GM19351 (cell line): ENCODE measurements around the gene ZCCHC24.

Source experiments
- ATAC-seq: cut with Tn5 transposase; IDR thresholded peaks from one replicate; pipeline ENCODE4 v1.9.1; 2021; ENCODE audit warnings: mild to moderate bottlenecking, moderate library complexity; ENCODE audit not compliant: unreplicated experiment

The ZCCHC24 gene

DNA sequence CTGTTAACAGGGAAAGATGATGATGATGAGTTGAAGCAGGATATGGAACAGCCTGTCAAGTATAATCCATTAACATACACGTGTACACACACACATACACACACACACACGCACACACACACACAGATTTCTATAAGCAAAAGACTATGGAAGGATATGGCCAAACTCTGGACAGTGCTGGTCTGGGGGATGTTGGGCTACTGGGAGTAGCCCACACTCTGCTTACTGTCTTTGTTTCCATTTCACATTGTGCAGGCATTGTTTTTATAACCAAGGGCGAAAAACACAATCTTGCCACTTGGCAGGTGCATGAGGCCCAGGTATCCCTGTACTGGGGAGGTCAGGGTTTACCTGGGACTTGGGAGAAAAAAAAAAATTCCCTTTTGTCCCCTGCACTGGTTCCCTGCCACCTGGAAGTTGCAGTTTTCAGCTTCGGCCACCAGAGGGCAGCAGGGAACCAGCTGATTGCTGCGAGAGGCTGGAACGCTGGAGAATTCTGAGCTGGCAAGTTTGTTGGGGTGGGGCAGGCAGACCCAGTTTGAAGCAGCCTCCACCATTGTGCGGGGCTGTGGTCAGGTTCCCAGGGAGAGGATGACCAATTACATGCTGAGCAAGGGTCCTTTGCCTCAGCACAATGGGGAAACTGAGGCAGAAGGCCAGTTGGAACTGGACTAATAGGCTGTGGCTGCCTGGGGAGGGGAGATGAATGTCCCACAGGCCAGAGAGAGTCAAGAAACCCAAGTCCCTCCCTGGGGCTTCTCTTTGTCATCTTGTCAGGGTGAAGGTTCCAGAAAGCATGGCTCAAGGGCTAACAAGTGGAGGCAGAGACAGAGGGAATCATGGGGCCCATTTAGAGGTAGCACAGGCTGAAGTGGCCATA is 70.9 kb downstream of the ZCCHC24 start:
- peak; percentile 60 for ATAC-seq

DNA sequence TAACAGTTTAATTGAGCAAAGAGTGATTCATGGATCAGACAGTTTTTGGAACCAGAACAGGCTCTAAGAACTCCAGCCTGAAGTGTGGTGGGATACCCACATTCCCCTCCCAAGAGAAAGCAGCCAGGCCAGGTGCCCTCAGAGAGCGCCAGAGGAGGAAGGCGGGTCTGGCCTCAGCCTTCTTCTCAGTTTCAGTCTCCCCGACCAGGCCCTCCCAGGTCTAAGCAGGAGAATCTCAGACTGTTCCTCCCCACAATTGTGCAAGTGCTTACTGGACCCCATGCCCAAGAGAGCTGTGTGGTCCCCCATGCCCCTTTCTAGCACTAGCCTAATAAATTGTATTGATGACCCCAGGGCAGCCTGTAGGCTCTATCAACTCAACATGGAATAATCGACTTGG is 72.6 kb downstream of the ZCCHC24 start:
- ATAC-seq = no peak

DNA sequence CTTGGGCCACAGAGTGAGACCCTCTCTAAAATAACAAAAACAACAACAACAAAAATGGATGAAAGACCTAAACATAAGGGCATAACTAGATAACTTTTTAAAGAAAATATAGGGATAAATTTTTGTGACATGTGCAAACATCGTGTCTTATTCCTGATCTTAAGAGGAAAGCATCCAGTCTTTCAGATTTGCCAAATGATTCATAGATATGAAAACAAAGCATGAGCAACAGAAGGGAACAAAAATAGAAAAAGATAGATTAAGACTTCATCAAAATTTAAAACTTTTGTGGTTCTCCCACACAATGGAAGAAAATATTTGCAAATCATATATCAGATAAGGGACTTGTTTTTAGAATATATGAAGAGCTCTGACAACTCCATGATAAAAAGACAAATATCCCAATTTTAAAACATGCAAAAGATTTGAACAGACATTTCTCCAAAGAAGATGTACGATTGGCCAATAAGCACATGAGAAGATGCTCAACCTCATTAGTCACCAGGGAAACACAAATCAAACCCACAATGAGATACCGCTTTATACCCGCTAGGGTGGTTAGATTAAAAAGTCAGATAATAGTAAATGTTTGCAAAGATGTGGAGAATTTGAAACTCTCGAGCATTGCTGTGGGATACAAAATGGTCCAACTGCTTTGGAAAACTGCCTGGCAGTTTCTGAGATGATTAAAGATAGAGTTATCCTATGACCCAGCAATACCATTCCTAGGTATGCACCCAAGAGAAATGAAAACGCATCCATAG is 77.8 kb downstream of the ZCCHC24 start:
- no peak for ATAC-seq

DNA sequence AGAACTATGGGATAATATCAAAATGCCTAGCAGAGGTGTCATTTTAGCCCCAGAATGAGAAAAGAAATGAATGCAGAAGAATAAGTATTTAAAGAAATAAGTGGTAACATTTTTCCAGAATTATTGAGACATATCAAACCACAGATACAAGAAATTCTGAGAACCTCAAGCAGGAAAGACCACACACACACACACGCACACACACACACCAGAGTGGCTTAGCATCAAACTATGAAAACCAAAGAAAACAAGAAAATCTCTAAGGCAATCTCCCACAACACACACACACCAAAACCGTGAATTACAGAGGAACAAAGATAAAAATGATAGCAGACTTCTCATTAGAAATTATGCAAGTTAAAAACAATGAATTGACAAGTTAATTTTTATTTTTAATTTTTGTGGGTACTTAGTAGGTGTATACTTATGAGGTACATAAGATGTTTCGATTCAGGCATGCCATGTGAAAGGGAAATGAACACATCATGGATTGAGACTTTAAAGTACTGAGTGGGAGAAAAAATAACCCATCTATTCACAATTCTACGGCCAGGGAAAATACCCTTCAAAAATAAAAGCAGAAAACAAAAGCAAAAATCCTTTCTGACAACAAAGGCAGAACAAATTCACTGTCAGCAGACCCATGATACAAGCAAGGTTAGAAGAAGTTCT is 83.6 kb downstream of the ZCCHC24 start:
- no peak for ATAC-seq

DNA sequence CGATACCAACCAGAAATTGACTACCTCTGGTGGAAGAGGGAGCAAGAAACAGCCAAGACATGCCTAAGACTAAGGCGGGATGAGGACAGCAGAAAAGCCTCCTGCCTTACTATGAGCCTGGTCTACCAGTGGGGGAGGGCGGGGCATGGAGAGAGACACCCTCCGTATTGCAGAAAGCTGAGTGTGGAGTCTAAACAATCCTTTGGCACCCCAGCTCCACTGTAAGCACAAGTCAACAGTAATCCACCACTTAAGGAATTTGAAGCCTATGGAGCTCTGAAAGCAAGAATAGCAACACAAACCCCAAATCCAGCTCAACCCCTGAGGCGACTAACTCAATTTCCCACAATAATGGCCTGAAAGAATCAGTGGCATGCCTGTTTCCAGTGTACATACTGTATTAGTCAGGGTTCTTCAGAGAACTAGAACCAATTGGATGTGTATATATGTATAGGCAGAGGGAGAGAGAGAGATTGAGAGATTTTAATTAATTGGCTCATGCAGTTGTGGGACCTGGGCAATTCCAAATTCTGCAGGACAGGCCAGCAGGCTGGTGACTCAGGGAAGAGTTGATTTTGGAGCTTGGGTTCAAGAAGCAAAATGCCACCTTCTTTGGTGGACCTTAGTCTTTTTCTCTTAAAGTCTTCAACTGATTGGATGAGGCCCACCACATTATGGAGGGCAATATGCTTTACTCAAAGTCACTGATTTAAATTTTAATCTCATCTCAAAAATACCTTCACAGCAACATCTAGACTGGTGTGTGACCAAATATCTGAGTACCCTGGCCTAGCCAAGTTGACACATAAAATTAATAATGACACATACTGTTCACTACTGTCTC is 84.7 kb downstream of the ZCCHC24 start:
- no peak for ATAC-seq

DNA sequence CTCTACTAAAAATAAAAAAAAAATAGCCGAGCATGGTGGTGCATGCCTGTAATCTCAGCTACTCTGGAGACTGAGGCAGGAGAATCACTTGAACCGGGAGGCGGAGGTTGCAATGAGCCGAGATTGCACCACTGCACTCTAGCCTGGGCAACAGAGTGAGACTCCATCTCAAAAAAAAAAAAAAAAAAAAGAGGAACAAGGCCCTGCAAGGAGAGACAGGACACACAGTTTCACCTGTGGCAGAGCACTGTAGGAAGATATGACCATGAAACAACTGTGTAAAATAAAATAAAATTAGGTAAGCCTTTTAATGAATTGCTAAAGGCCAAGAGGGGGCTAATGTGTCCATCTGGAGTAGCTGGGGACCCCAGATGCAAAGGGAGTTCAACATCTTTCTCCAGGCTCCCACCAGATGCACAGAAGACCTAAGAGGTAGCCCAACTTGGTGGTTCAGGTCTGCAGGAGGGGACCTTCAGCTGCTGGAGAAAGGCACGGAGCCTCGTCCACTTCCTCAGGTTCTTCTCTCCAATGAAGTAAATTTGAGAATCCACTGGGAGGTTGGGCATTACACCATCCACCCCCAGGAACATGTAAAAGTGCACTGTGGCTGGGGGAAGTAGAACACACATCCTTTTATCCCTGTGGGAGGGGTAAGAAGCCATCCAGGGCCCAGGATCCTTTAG is 85.5 kb downstream of the ZCCHC24 start:
- ATAC-seq = no peak

DNA sequence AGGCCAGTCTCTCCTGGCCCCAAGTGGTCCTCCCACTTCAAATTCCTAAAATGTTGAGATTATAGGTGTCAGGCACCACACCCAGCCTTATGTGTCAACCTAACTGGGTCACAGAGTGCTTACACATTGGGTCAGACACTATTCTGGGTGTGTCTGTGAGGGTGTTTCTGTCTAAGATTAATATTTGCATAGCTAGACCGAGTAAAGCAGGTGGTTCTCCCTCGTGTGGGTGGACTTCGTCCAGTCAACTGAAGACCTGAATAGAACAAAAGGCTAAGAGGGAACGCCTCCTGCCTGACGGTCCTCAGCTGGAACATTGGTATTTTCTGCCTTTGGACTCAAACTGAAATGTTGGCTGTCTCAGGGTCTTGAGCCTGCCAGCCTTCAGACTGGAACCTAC is 86.6 kb downstream of the ZCCHC24 start:
- peak; percentile 61 for ATAC-seq

DNA sequence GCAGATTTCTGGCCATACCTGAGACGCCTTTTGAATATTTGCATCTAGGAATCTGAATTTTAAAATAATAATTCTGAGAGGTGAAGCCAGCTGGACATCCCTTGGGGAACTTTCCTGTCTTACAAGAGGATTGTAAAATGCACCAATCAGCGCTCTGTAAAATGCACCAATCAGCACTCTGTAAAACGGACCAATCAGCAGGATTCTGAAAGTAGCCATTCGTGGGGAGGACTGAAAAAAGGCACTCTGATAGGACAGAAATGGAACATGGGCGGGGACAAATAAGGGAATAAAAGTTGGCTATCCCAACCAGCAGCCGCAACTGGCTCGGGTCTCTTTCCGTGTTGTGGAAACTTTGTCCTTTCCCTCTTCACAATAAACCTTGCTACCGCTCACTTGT is 88.2 kb downstream of the ZCCHC24 start:
- ATAC-seq = no peak

DNA sequence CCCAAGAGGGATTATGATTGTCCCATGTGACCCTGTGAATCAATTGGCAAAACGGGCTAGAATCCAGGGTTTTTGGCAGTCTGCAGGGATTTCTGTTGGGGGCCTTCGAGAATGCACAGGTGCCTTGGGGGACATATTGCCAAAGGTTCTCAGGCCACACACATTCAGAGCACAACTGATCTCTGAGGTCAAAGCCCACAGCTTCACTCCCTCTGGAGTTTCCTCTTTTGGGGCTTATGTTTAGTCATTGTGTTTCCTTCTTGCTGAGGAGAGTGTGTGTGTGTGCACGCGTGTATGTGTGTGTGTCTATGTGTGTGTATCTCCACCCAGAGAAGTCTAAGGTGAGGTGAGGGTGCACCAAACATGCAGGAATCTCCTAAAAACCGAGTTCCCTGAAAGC is 89.3 kb downstream of the ZCCHC24 start:
- no peak for ATAC-seq

DNA sequence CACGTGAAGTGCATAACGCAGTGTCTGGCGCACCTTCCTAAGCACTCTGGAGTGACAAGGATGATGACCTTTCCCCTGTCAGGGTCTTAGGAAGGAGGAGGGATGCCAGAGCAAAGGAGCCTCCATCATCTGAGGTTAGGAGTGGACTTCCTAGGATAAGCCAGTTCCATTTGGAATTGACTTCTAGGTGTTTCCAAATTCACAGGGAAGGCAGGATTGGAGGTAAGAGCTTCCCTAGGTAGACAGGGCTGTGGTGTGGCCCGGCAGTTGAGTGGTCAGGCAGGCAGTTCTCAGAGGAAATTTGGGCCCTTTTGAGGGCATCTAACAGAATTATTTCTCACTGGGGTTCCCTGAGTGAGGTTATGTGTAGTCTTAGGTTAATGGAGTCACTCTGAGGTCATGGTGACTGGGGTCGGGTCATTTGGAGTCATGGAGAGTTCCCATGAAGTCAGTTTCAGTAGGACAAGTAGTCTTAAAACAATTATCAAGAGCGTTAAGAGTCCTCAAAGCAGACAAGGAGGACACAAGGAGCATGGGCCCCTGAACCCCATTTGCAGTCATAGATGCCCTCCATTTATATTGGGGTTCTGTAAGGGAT is 89.9 kb downstream of the ZCCHC24 start:
- no peak for ATAC-seq

DNA sequence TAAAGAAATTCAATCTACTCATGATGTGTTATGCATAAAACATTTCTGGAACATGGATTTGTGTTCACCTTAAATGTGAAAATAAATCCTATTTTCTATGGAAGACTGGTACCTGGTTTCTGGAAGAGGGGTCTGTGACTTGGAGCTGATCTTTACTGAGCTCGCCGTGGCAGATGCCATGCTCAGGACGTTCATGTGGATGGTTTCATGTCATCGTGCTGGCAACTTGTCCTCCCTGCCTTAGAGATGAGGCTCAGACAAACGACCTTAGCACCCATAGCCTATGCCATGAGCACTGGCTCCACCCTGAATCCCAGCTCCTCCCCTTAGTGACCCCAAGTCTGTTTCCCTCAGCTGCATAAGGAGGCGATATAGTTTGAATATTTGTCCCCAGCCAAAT is 90.8 kb downstream of the ZCCHC24 start:
- no peak for ATAC-seq

DNA sequence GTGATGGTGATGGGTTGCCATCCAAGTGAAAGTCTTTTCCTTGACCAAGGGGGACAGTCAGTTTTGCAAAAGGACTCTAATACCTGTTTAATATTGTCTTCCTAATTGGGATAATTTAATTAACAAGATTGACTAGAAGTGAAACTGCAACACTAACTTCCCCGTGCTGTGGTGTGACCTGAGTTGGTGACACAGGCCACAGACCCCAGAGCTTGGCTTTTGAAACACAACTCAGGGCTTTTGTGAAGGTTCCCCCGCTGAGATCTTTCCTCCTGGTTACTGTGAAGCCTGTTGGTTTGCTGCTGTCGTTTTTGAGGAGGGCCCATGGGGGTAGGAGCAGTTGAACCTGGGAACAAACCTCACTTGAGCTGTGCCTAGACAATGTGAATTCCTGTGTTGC is 91.3 kb downstream of the ZCCHC24 start:
- ATAC-seq = no peak

DNA sequence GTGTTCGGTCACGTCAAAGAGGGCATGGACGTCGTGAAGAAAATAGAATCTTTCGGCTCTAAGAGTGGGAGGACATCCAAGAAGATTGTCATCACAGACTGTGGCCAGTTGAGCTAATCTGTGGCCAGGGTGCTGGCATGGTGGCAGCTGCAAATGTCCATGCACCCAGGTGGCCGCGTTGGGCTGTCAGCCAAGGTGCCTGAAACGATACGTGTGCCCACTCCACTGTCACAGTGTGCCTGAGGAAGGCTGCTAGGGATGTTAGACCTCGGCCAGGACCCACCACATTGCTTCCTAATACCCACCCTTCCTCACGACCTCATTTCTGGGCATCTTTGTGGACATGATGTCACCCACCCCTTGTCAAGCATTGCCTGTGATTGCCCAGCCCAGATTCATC is 91.7 kb downstream of the ZCCHC24 start:
- ATAC-seq = no peak

DNA sequence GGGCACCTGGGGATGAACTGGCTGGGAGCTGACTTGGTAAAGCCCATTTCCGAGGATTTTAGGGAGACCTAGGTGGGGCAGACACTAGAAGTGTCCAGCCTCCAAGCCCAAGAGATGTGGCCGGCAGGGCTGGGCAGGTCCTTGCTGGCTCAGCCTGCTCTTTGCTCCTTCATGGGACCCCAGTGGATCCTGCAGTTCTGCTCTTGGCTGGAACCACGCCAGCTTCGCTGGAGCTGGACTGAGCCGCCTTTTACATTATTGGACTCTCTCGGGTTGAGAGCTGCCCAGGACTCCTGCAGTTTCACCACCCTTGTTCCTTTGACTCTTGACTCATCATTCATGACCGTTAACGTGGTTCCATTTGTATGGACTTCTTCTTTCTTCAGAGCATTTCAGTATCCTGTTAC is 92.4 kb downstream of the ZCCHC24 start:
- ATAC-seq = no peak

DNA sequence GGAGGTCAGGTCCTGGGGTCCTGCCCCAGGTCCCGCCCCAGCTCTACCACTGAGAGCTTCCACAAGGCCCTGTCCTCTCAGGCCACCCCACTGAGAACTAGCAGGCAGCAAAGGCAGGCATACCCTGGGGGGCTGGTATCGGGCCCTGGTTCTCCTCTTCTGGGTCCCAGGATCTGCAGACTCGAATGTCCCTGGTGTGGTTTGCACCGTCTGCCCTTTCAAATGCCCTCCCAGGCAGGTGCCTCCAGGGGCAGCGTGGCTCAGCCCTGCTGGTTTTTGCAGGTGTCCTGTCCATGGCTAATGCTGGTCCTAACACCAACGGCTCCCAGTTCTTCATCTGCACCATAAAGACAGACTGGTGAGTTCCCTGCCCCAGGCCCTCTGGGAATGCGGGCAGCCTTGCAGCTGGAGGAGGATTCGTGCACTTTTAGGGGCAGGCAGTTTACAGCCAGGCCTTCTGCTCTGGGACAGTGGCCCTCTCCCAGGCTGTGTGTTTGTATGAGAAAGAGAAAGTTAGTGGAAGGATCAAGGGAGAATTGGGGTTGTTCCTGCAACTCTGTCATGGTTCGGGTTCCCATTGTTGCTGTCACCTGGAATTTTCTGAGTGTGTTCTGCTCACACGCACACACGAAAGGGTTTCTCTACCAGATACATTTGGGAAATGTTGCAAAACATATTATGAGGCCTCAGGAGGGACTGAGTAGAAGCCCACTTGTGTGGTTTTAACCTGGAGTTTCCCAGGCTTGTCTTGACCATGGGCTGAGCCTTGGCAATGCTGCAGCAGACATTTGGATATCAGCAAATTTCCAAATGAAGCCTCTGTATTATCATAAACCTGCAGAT is 93.2 kb downstream of the ZCCHC24 start:
- ATAC-seq = no peak

DNA sequence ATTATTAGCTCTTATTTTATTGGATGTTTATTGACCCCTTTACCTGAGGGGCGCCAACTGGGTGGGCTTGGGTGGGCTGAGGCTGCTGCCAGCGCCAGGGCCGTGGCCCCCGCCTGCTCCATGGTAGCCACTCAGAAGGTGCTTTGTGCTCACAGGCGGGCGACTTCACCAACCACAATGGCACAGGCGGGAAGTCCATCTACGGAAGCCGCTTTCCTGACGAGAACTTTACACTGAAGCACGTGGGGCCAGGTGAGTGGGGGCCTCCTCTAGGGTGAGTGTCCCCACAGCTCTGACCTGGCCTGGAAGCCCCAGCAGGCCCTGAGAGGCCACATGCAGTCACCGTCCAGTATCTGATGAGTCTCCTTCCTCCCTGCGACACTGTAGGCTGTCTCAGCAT is 94.1 kb downstream of the ZCCHC24 start:
- no peak for ATAC-seq

DNA sequence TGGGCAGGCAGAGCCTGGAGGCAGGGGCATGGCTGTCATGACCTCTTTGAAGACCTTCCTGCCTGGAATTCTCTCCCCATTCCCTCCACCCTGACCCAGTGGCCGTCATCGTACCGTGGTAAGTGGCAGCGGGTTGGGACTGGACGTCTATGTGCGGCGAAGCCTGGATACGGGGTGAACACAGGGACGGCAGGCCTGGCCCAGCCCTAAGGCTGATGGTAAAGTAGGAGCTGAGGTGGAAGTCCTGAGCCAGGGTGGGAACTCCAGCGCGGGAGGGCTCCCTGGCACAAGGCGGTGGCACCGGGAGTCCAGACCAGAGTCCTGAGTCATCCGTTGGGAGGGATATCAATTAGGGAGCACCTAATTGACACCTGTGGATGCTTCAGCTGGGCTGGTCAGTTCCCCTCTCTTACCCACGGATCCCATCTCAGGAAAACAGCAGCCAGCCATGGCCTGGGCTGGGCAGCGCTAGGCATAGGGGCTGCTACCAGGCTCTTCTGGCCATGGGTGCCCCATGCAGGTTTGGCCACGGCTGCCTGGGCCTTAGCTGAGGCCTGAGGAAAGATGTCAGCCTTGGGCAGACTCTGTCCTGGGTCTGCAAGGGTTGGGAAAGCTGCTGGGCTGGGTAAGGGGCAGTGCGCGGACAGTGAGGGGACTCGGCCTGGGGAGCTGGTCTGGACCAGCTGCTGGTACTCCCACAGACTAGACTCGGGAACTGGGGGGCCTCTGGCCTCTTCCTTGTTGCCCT is 94.8 kb downstream of the ZCCHC24 start:
- no peak for ATAC-seq

DNA sequence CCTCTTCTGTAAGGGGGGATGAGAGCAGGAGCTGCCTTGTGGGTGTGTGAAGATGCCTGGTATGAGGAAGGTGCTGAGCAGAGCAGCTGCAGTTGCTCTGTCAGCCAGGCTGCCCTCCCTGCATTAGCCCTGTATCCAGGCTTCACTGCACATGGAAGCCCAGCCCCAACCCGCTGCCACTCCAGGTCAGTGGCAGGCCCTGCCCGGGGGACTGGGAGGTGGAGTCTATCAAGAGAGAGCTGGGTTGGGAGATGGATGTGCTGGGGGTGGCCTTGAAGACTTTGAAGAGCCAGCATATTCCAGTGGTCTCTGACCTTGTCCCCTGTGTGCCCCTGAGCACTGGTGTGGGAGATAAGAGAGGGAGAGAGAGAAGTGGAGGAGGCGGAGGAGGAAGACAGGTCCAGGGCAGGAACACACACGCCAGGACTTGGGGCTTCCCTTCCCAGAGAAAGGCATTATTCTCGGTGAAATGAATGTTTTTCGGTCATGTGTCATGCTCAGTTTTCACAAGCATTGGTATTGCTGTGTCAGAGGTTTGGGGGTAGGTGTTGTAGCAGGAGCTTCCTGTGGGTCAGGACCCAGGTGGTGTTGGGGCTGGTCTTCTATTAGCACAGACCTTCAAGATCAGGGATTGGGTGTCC is 95.5 kb downstream of the ZCCHC24 start:
- no peak for ATAC-seq
